OCI-LY1 (cell line): ENCODE results near the gene ZBTB33.

Experiments used
- EZH2 ChIP-seq: fragments of 200-600 bp; sonication (generic), shearing (Covaris generic); IDR thresholded peaks from 2 replicates; pipeline ENCODE4 v1.8.0; 2017; ENCODE audit warnings: borderline replicate concordance, mixed run types, mild to moderate bottlenecking, antibody characterized with exemption, low read length, moderate library complexity, mixed read lengths
- TF ChIP-seq, protein P1 (sequence below): fragments of 200-600 bp; sonication (generic), shearing (Covaris generic); IDR thresholded peaks from 2 replicates; pipeline ENCODE4 v1.5.1; 2017; ENCODE audit warnings: mild to moderate bottlenecking, antibody characterized with exemption, low read length, moderate library complexity, mixed read lengths

DNA sequence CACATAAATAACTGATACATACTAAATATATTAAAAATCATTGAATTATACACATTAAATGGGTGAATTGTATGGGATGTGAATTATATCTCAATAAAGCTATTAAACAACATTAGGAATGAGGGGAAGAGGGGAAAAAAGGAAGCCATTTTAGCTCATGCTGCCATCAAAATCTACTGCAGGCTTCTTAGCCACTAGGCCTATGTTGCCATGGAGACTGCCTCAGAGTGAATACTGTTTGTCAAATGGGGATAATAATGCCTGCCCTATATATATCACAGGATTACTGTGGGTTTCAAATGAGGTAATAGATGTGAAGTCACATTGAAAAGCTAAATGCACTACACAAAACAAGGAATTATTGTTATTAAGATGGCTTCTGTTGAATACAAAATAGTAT is 39.5 kb downstream of the ZBTB33 start:
- TF ChIP-seq, protein P1, sequence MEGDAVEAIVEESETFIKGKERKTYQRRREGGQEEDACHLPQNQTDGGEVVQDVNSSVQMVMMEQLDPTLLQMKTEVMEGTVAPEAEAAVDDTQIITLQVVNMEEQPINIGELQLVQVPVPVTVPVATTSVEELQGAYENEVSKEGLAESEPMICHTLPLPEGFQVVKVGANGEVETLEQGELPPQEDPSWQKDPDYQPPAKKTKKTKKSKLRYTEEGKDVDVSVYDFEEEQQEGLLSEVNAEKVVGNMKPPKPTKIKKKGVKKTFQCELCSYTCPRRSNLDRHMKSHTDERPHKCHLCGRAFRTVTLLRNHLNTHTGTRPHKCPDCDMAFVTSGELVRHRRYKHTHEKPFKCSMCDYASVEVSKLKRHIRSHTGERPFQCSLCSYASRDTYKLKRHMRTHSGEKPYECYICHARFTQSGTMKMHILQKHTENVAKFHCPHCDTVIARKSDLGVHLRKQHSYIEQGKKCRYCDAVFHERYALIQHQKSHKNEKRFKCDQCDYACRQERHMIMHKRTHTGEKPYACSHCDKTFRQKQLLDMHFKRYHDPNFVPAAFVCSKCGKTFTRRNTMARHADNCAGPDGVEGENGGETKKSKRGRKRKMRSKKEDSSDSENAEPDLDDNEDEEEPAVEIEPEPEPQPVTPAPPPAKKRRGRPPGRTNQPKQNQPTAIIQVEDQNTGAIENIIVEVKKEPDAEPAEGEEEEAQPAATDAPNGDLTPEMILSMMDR: no peak
- no peak for TF ChIP-seq EZH2
